CD4-positive, alpha-beta T cell treated with Interleukin-15 for 1 hour (primary cell): ENCODE measurements around the gene ARVCF.

Experiments used
- DNase-seq: peaks from one replicate; pipeline ENCODE4 v3.0.0-alpha.2; 2020

The ARVCF gene

DNA sequence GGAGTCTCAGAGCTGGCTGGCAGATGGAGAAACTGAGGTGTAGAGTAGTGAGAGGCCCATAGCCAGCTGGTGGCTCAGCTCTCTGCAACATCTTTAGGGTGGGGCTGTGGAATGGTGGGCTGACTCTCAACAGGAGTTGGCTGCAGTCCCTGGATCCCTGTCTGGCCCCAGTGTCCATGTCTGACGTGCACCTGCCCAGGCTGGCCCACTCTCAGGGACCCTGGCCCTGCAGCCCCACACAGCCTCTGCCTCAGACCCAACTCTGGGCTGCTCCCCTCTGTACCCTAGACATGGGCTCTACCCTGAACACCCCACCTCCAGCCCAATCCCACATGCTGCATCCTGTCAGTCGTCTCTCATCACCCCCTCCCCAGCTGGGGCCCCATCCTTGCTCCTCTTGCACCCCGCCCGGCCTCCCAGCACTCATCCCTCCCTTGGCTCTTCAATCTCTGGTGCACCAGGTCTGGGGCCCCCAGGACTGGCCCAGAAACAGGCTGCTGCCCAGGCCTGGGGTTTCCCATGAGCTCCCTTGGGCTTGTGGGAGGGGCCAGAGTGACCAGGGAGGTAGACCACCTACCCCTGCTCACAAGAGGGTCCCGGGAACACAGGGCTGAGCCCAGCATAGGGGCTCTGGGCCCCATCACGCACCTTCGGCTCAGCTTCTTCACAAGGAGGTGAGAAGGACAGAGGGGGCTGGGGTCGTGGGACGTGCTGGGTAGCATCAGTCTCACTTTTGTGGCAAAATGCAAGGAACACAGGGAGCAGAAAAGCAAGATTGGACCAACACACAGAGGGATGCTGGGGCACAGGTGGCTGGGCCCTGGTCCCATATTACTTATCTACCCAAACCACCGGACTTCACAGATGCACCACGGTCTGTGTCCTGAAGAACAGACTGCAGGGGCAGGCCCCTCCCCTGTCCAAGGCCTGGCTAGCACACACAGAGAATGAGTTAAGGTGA is 31.5 kb downstream of the ARVCF start:
- DNase-seq: no peak

GRCh38 chr22:19984201-19984753 is 32.3 kb downstream of the ARVCF start:
- DNase-seq: no peak

DNA sequence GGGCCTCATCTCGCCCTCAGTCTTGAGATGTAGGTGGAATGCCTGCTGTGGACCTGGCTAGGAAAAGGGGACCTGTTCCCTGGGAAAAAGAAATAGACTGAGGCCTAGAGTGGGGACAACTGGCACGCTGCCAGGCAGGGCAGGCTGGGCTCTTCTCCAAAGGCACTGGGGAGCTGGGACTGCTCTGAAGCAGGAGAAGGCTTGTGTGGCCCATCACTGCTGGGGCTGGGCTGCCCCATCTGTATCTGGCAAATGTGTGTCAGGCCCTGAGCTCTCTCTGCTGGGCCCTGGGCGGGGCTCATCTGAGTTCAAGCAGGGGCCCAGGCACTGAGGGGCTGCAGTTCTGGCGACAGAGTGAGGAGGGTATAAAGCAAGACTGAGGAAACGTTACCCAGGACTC is 32.9 kb downstream of the ARVCF start:
- DNase-seq: no peak

GRCh38 chr22:19982991-19983578 is 33.5 kb downstream of the ARVCF start:
- no peak for DNase-seq

DNA sequence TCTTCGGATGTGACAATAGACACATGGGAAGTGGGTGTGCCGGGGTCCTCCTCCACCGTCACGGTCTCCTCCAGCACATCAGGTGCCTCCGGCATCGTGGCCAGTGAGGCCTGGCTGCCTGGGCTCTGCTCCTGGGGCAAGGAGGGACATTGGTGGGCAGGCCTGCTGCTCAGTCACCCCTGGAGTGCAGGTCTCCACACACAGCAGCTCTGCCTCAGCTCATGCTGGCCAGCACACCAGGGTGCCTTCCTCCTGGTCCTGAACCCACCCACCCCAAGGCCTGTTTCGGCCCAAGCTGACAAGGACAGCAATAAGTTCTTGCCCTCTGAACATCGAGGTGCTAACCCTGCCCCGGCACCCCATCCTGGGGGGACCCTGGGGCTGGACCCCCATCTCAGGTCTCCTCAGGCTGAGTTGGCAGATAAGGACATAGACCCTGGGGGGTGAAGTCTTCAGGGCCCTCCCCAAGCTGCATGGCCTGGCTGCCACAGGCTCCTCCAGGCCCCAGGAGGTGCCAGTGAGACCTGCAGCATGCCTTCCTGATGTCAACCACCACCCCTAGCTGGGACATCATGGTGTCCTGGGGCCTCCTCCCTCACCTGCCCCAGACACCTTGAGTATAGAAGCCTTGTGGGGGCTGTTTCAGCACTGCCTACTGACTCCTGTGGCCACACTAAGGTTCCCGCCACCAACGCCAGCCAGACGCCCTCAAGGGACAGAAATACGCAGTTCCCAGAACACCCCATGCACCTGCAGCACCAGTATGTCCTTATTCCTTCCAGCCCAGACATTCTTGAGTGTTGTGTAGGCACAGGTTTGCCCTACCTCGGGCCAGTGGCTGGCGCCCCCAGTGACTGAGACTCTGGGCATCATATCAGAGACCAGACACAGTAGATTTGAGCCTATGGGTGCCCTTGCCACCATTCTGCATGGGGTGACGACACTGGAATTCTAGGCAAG is 34.4 kb downstream of the ARVCF start:
- DNase-seq: no peak

DNA sequence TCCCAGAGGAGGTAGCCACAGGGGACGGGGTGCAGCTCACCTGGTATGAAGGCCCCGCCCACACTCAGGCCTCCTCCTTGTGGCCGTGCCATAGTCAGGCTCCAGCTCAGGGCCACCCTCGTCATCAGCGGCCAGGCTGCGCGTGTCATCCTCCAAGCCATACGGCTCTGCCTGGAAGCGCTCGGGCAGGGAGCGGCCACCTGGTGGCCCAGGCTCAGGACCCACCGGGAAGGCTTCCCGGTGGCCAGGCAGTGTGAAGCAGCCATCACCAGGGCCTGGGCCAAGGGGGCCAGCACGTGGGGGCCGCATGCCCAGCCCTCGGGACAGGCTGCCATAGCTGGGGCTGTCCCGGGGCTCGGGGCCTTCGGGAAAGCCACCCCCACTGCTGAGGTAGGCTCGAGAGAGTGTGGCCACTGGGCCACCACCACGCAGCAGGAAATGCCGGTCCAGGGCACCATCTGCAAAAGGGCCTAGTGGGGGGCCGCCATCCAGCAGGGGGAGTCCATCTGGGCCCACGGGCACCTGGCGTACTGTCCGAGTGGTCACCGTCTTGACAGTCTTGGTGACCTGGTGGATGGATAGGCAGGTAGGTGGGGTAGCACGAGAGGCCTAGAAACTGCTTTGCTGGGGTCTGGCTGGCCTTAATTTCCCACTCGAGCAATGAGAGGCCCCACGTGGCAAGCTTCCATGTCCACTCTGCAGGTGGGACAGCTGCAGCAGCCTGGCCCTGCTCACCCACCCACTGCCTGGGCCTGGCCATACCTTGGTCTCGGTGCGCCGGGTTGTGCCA is 35.3 kb downstream of the ARVCF start:
- no peak for DNase-seq

GRCh38 chr22:19980766-19981165 is 35.9 kb downstream of the ARVCF start:
- no peak for DNase-seq

- no peak for DNase-seq
These were observed 36.7 kb downstream of the ARVCF start for GRCh38 chr22:19979712-19980493.

- DNase-seq: no peak
These were observed 37.9 kb downstream of the ARVCF start for GRCh38 chr22:19978748-19979147.

- no peak for DNase-seq
These were observed 39.1 kb downstream of the ARVCF start for GRCh38 chr22:19977296-19978243.

- DNase-seq: no peak
These were observed 40.0 kb downstream of the ARVCF start for GRCh38 chr22:19976671-19977070.

GRCh38 chr22:19975707-19976035 is 41.0 kb downstream of the ARVCF start:
- no peak for DNase-seq

DNA sequence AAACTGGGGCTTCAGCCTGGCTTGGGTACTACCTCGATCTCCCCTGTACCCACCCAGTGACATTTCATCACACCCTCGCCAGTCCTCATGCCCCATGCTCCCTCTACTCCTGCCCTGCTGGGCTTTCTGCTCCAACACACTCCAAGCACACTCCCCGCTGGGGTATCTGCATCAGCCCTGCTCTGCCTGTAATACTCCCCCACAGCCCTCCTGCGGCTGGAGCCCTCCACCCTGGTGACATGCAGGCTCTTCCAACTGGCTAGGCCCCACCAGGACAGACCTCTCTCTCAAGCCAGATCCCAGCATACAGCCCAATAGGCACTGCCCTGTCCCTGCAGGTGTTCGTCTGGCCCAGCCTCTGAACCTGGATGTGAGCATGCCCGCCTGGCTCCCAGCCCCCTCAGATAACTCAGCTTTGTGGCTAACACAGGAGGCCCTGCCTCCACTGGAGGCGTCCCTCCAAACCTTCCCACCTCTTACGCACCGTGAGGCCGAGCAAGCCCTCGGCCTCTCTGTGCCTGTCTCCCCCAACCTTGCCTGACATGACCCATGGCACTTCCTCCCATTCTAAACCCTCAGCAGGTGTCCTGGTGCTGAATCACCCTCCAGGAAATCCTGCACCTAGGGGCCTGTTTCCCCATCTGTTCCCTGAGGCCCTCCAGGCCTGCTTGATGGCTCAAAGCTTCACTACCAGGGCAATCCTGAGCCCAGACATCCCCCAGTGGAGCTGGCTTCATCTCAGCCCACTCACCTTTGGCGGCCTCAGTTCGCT is 41.5 kb downstream of the ARVCF start:
- no peak for DNase-seq

DNA sequence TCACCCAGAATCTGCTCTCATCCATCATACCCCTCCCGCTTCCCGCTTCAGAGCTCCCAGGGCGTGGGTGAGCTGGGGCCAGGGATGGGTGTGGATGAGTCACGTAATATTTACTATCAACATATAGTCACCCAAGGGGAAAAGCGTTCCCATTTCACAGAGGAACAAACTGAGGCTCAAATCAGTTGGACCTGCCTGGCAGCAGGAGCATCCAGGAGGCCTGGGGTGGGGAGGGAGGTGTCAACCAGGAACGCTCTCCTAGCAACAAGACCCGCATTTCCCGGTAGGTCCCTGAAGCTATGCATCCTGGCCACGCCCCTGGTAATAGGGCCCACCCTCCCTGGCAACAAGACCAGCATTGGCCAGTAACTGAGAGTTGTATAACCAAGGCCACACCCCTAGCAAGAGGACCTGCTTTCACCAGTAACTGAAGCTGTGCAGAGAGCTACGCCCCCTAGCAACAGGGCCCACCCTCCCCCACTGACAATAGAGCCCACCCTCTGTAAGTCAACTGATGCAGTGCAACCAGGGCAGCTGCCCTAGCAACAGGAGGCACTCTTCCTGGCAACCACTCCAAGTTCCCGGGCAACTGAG is 42.3 kb downstream of the ARVCF start:
- peak; percentile 44 for DNase-seq

GRCh38 chr22:19973551-19974267 is 42.9 kb downstream of the ARVCF start:
- DNase-seq: no peak

DNA sequence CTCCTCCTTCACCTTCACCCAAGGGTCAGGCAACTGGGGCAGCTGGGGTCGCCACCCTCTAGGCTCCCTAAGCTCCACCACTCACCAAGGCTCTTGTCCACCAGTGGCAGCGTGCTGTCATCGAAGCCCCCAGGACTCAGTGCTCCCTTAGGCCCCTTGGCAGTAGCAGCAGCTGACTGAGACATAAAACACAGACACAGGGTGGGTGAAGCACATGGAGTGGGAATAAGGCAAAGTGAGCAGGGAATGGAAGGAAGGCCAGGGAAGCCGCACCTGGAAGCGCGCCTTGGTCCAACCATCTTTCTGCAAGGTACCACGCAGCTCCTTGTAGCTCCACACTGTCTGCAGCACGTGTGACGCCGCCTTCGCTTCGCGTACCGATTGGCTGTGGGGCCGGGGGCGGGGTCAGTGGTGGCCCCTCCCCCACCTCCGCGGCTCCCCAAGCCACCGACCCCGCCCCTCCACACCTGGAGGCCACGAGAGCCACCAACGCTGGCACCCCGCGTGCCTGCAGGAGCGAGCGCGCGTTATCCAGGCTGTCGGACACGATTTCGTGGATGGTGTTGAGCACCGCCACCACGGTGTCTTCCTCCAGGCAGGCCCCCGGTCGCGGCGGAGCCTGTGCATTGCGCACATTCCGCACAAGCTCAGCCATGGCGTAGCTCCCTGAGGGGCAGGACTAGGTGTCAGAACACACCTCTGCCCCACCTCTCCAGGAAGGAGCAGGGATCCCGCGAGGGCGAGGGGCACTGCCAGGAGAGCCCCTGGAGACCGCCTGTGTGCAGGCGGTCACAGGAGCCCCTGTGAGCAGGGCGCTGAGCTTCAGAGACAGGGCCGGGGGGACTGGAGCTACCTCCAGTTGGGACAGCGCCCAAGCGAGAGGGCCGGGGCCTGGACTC is 43.7 kb downstream of the ARVCF start:
- DNase-seq: no peak

DNA sequence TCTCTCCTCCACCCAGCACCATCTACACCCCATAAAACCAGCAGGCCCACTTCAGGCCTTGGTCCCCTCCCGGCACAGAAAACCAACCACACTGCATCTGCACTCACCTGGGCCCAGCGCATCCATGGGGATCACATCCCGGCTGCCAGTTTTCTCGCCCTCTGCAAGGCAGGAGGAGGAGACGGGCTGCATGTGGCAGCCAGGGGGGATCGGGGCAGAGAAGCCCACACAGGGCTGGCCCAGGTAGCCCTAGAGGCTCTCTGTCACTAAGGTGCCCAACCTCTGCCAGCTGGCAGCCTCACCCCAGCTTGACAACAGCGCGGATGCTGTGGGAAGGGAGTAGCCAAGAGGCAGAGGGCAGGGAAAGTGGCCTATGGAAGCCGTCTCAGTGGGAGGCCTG is 44.4 kb downstream of the ARVCF start:
- no peak for DNase-seq
